Measurements from ENCODE around the gene MLKL.

DNA sequence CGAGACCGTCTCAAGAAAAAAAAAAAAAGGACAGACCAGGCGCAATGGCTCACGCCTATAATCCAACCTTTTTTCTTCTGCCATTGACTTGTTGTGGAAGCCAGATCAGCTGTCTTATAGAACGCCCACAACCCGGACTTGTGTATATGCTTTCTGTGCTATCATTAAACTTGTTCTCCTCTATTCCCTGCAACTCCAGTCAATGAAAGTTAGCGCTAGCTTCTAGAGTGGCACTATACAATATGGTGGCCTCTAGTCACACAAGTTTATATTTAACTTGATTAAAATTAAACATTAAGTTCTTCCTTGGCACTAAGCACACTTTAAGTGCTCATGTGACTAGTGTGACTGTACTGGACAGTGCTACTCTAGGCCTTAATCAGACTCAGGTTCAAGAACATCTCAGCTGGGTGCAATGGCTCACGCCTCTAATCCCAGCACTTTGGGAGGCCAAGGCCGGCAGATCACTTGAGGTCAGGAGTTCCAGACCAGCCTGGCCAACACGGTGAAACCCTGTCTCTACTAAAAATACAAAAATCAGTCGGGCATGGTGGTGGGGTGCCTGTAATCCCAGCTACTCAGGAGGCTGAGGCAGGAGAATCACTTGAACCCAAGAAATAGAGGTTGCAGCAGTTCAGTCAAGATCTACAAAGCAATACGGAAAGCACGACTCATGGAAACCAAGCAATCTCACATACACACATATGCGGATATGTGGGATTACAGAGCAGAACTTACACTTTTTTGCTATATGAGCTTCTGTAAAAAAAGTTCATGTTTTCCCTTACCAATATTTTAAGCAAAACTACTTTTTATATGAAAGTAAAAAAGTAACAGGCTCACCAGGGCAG lies 74.9 kb downstream of the MLKL start:
- TF ChIP-seq CTCF (IDR thresholded peaks at IDR 0.05) = no peak
- TF ChIP-seq ZFX (IDR thresholded peaks at IDR 0.05; ENCODE audit: borderline replicate concordance) = no peak
